Astrocyte of the spinal cord (primary cell): Measurements from ENCODE around the gene RALGPS2.

Experiments used
- DNase-seq: peaks from one replicate; pipeline ENCODE4 v3.0.0; 2011; ENCODE audit warnings: low read depth, low spot score
- H3K4me3 ChIP-seq: 2 replicates; pipeline ENCODE4 v1.5.1; 2011; ENCODE audit warnings: low read depth, mild to moderate bottlenecking, low read length, moderate library complexity
- in situ Hi-C: cut with HindIII; loops from 2 replicates; pipeline ENCODE4 v1.10.0; 2017; ENCODE audit warnings: low sequenced_read_pairs
- TF ChIP-seq, protein P1 (sequence below): IDR thresholded peaks from 2 replicates; pipeline ENCODE4 v1.5.1; 2012; ENCODE audit warnings: low read depth, mild to moderate bottlenecking, low read length, inconsistent platforms

RALGPS2 gene

DNA sequence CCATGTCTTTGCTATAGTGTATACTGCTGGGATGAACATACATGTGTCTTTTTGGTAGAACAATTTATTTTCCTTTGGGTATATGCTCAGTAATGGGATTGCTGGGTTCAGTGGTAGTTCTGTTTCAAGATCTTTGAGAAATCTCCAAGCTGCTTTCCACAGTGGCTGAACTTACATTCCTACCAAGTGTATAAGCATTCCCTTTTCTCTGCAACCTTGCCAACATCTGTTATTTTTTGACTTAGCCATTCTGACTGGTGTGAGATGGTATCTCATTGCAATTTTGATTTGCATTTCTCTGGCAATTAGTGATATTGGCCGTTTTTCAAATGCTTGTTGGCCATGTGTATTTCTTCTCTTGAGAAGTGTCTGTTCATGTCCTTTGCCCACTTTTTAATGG, 183.3 kb downstream of the RALGPS2 start:
- DNase-seq, result peak; percentile 66
- no peak overlapping the region for H3K4me3 ChIP-seq
- in situ Hi-C loops, result no loop called here
- TF ChIP-seq, protein P1, sequence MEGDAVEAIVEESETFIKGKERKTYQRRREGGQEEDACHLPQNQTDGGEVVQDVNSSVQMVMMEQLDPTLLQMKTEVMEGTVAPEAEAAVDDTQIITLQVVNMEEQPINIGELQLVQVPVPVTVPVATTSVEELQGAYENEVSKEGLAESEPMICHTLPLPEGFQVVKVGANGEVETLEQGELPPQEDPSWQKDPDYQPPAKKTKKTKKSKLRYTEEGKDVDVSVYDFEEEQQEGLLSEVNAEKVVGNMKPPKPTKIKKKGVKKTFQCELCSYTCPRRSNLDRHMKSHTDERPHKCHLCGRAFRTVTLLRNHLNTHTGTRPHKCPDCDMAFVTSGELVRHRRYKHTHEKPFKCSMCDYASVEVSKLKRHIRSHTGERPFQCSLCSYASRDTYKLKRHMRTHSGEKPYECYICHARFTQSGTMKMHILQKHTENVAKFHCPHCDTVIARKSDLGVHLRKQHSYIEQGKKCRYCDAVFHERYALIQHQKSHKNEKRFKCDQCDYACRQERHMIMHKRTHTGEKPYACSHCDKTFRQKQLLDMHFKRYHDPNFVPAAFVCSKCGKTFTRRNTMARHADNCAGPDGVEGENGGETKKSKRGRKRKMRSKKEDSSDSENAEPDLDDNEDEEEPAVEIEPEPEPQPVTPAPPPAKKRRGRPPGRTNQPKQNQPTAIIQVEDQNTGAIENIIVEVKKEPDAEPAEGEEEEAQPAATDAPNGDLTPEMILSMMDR, result no peak

DNA sequence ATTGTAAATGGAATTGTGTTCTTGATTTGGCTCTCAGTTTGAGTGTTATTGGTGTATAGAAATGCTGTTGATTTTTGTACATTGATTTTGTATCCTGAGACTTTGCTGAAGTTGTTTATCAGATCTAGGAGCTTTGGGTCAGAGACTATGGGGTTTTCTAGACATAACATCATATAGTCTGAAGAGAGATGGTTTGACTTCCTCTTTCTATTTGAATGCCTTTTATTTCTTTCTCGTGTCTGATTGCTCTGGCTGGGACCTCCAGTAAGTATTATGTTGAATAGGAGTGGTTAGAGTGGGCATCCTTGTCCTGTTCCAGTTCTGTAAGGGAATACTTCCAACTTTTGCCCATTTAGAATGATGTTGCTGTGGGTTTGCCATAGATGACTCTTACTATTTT, 185.0 kb downstream of the RALGPS2 start:
- TF ChIP-seq, protein P1, result no peak
- in situ Hi-C loops, result no loop called here
- no peak overlapping the region for H3K4me3 ChIP-seq
- no peak for DNase-seq

DNA sequence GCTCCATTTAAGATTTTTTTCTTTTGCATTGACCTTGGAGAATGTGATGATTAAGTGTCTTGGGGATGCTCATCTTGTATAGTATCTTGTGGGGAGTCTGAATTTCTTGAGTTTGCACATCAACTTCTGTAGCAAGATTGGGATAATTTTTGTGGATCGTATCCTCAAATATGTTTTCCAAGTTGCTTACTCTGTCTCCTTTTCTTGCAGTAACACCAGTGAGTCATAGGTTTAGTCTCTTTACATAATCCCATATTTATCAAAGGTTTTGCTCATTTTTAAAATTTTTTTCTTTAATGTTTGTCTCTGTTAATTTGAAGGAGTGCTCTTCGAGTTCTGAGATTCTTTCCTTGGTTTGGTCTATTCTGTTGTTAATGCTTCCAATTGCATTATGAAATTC, 187.6 kb downstream of the RALGPS2 start:
- H3K4me3 ChIP-seq, result no peak overlapping the region
- DNase-seq, result no peak
- TF ChIP-seq, protein P1, result no peak
- in situ Hi-C loops, result no loop called here

DNA sequence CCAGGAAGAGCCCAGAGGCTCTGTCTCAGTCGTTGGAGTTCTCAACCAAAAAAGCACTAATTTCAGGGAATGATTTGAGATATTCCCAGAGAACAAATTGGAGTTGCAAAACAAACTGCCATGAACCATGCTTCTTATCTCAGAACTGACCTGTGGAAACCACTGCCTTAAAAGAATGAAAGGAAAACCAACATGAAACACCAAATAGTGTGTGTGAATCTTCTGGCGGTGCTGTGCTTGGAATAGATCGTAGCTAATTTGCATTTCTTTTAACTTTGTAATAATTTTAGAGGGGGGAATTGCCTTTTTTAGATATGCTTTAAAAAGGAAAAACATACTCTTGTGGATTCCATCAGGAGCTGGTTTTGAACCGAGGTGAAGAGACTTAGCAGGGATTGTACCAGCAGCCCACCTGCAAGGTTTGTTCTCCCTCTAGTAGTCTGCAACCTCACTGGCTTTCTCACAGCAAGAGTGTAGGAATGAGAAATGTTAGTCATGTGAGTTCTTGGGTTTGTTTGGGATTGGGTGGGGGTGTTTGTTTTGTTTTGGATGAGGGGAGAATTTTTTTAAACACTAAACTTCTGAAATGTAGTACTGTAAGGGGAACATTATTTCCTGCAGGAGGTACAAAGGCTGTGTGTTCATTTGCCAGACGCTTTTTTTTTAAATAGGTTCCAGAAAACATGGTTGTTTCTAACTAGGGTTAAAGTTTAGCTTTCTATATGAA, 191.6 kb downstream of the RALGPS2 start:
- TF ChIP-seq, protein P1, result no peak
- DNase-seq, result no peak
- no peak overlapping the region for H3K4me3 ChIP-seq
- in situ Hi-C loops, result no loop called here

DNA sequence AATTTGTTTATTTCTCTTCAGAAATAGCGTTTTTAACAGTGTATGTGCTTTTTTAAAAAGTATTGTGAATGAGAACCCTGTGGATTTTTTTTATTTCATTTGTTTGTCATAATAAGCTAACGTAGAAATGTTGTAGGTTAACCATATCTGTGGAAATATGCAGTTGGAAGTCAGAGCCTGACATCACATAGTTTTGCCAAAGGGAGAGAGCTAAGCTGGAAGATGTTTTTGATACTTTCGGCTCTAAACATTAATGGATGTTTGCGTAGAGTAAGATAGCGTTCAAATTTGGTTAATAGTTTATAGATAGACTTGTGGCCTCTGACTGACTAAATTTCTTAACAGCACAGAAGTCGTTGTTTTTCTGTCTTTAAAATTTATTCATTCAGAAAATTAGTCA, 193.3 kb downstream of the RALGPS2 start:
- DNase-seq, result no peak
- in situ Hi-C loops, result no loop called here
- TF ChIP-seq, protein P1, result no peak
- H3K4me3 ChIP-seq, result no peak overlapping the region

- no peak for DNase-seq
- in situ Hi-C loops, result no loop called here
- H3K4me3 ChIP-seq, result no peak overlapping the region
- TF ChIP-seq, protein P1, result no peak
These were observed 193.9 kb downstream of the RALGPS2 start for GRCh38 chr1:178918955-178919354.
